Gastroesophageal sphincter (tissue), 4 donors: ENCODE results near the gene TMEM178B. TPM values are rescaled to one million over a fixed set of nuclear protein-coding genes. Genes with fewer than 3 reads are reported as not detected.

Experiments
- ATAC-seq: fragments of 150-250 bp; one replicate; pipeline ENCODE4 v1.9.1; 2016; ENCODE audit warnings: mild to moderate bottlenecking, moderate library complexity
- H3K27ac ChIP-seq, 4 donors: fragments of 200-600 bp; sonication (generic) in 3 of 4; 1 replicate in 3 of 4; 2 replicates in 1 of 4; pipeline ENCODE4 v1.5.1; 2016 to 2019
- H3K27me3 ChIP-seq: fragments of 200-600 bp; sonication (generic); one replicate; pipeline ENCODE4 v1.5.1; 2019
- H3K36me3 ChIP-seq, 2 donors: fragments of 200-600 bp; sonication (generic); one replicate each; pipeline ENCODE4 v1.5.1; 2019; ENCODE audit warnings: control low read depth in 1 of 2
- H3K4me1 ChIP-seq, 3 donors: fragments of 200-600 bp; sonication (generic); 1 replicate in 2 of 3; 2 replicates in 1 of 3; pipeline ENCODE4 v1.5.1; 2016 to 2019; ENCODE audit warnings: control low read depth in 2 of 3
- H3K4me3 ChIP-seq, 2 donors: fragments of 200-600 bp; sonication (generic); one replicate each; pipeline ENCODE4 v1.5.1; 2019; ENCODE audit warnings: mild to moderate bottlenecking in 1 of 2, moderate library complexity in 1 of 2
- H3K9me3 ChIP-seq, 3 donors: fragments of 200-600 bp; sonication (generic); one replicate each; pipeline ENCODE4 v1.5.1; 2017 to 2019; ENCODE audit warnings: control low read depth in 2 of 3
- EP300 ChIP-seq: sonication (generic); formaldehyde crosslinking; IDR thresholded peaks from one replicate; pipeline ENCODE4 v1.6.1; 2017; ENCODE audit warnings: antibody characterized with exemption, mild to moderate bottlenecking
- POLR2A ChIP-seq, 2 donors: fragments of 450-650 bp; IDR thresholded peaks; one replicate each; pipeline ENCODE4 v1.6.1; 2017; ENCODE audit warnings: antibody characterized with exemption in 2 of 2, mild to moderate bottlenecking in 2 of 2, moderate library complexity in 1 of 2
- POLR2AphosphoS5 ChIP-seq: sonication (generic); formaldehyde crosslinking; IDR thresholded peaks from one replicate; pipeline ENCODE4 v1.6.1; 2017; ENCODE audit warnings: antibody characterized with exemption
- WGBS, 2 donors: methylation state at CpG; one replicate each; pipeline ENCODE4 v1.1.5; 2018; ENCODE audit warnings: low coverage in 1 of 2; 5-methylcytosine and 5-hydroxymethylcytosine counted together
- total RNA-seq, 4 donors: library from RNA; depleted of rRNA; stranded (reverse); fragments of >200 nt; gene quantifications; one replicate each; pipeline ENCODE4 v1.1.0, GENCODE V29; 2016
- TF ChIP-seq, protein P1 (sequence below), 4 experiments: fragments of 200-600 bp in 2 of 4; fragments of 450-650 bp in 2 of 4; sonication (generic) in 1 of 4; IDR thresholded peaks; one replicate each; pipeline ENCODE4 v1.5.1; 2017 to 2019; ENCODE audit warnings: antibody characterized with exemption in 4 of 4, mild to moderate bottlenecking in 2 of 4, moderate library complexity in 2 of 4

Gene TMEM178B
- total RNA-seq, 4 donors from 2014 or later, result 0.62 to 1.4 (median 1.0) TPM

DNA sequence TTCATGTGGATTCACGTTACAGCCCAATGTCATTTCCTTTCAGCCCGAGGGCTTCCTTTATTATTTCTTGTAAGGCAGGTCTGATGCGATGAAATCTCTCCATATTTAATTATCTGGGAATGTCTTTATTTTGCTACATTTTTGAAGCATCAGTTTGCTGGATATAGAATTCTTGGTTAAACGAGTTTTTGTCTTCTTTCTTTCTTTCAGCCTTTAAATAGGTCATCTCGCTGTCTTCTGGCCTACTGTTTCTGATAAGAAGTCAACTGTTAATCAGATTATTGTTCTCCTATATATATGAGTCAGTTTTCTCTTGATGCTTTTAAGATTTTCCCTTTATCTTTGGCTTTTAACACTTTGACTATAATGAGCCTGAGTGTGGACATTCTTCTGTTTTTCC is 184.7 kb downstream of the TMEM178B start:
- 70 to 71% methylated on average over 3 to 5 of the region's 5 CpGs for WGBS, 2 donors
- no peak for TF ChIP-seq POLR2A (IDR thresholded peaks at IDR 0.05)
- TF ChIP-seq EP300, result no peak
- TF ChIP-seq POLR2AphosphoS5, result no peak
- TF ChIP-seq, protein P1, sequence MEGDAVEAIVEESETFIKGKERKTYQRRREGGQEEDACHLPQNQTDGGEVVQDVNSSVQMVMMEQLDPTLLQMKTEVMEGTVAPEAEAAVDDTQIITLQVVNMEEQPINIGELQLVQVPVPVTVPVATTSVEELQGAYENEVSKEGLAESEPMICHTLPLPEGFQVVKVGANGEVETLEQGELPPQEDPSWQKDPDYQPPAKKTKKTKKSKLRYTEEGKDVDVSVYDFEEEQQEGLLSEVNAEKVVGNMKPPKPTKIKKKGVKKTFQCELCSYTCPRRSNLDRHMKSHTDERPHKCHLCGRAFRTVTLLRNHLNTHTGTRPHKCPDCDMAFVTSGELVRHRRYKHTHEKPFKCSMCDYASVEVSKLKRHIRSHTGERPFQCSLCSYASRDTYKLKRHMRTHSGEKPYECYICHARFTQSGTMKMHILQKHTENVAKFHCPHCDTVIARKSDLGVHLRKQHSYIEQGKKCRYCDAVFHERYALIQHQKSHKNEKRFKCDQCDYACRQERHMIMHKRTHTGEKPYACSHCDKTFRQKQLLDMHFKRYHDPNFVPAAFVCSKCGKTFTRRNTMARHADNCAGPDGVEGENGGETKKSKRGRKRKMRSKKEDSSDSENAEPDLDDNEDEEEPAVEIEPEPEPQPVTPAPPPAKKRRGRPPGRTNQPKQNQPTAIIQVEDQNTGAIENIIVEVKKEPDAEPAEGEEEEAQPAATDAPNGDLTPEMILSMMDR (IDR thresholded peaks at IDR 0.05), result no peak
- Histone ChIP-seq H3K4me3 (no peak overlapping the region), H3K27me3 (no peaks in the 10 kb centered on the region), H3K27ac (no peak overlapping the region), H3K4me1 (no peaks in the 10 kb centered on the region), H3K36me3 (no peaks in the 10 kb centered on the region), H3K9me3 (peaks cover 0 to 44% (median 0%) of the 10 kb centered on the region in 3 donors)
- no peak for ATAC-seq

GRCh38 chr7:141262101-141263090 is 188.5 kb downstream of the TMEM178B start:
- Histone ChIP-seq H3K9me3 (peaks cover 0 to 28% (median 0%) of the 10 kb centered on the region in 3 donors), H3K27me3 (no peaks in the 10 kb centered on the region), H3K4me3 (no peak overlapping the region), H3K4me1 (no peaks in the 10 kb centered on the region), H3K27ac (no peak overlapping the region), H3K36me3 (no peaks in the 10 kb centered on the region)
- WGBS, 2 donors, result 57 to 65% methylated on average over 5 of the region's 5 CpGs
- no peak for ATAC-seq
- no peak for TF ChIP-seq POLR2A (IDR thresholded peaks at IDR 0.05)
- TF ChIP-seq EP300, result no peak
- TF ChIP-seq POLR2AphosphoS5, result no peak
- TF ChIP-seq, protein P1 (IDR thresholded peaks at IDR 0.05), result no peak

- Histone ChIP-seq H3K27ac (no peak overlapping the region), H3K36me3 (no peaks in the 10 kb centered on the region), H3K27me3 (no peaks in the 10 kb centered on the region), H3K4me3 (no peak overlapping the region), H3K9me3 (peaks cover 0 to 17% (median 0%) of the 10 kb centered on the region in 3 donors), H3K4me1 (no peaks in the 10 kb centered on the region)
- ATAC-seq, result no peak
- WGBS, 2 donors, result 80 to 88% methylated on average over 1 to 2 of the region's 2 CpGs
- TF ChIP-seq POLR2AphosphoS5 (no peak), POLR2A (IDR thresholded peaks at IDR 0.05) (no peak), EP300 (no peak)
- TF ChIP-seq, protein P1 (IDR thresholded peaks at IDR 0.05), result no peak
Observed at GRCh38 chr7:141263508-141263907, 189.6 kb downstream of the TMEM178B start.

- TF ChIP-seq EP300, result no peak
- TF ChIP-seq POLR2AphosphoS5, result no peak
- TF ChIP-seq, protein P1 (IDR thresholded peaks at IDR 0.05), result no peak
- TF ChIP-seq POLR2A (IDR thresholded peaks at IDR 0.05), result no peak
- WGBS, 2 donors, result 39 to 45% methylated on average over 2 of the region's 2 CpGs
- Histone ChIP-seq H3K36me3 (no peaks in the 10 kb centered on the region), H3K27me3 (no peaks in the 10 kb centered on the region), H3K4me1 (no peaks in the 10 kb centered on the region), H3K9me3 (peaks cover 0 to 12% (median 0%) of the 10 kb centered on the region in 3 donors), H3K4me3 (no peak overlapping the region), H3K27ac (no peak overlapping the region)
- ATAC-seq, result no peak
Observed at GRCh38 chr7:141263983-141264382, 190.1 kb downstream of the TMEM178B start.

DNA sequence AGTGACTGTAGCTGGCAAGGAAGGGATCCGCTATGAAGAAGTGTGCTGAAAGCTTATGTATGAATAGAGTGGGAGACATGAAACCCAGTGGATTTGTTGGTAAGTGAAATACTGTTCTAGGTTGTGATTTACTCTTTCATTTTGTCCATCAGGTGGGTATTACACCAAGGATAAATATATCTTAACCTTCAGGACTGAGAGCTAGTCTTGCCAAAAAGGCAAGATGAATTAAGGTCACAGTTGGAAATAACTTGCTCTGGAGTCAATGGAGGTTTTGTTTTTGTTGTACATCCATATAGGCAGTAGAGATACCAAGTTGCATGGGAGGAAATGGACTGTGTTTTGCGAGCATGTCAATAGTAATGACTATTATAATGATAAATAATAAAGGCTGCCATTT is 190.6 kb downstream of the TMEM178B start:
- ATAC-seq, result no peak
- no peaks in the 10 kb centered on the region for H3K36me3 ChIP-seq
- 61 to 80% methylated on average over 1 to 2 of the region's 2 CpGs for WGBS, 2 donors

More for the DNA sequence above, 190.6 kb downstream of the TMEM178B start:
- no peaks in the 10 kb centered on the region for H3K4me1 ChIP-seq
- no peak overlapping the region for H3K27ac ChIP-seq
- peaks cover 0 to 7% (median 0%) of the 10 kb centered on the region in 3 donors for H3K9me3 ChIP-seq
- TF ChIP-seq POLR2AphosphoS5 (no peak), EP300 (no peak), POLR2A (IDR thresholded peaks at IDR 0.05) (no peak)
- TF ChIP-seq, protein P1 (IDR thresholded peaks at IDR 0.05), result no peak
- no peaks in the 10 kb centered on the region for H3K27me3 ChIP-seq
- H3K4me3 ChIP-seq, result no peak overlapping the region
